ENCODE data around the gene FCGR3A. TPM values are rescaled to one million over a fixed set of nuclear protein-coding genes. Genes with fewer than 3 reads are reported as not detected.
"Not testable (repeated sequence)": the region's sequence is repeated elsewhere in the genome, so short reads cannot be mapped to it uniquely, and the experiment has no call there.

FCGR3A gene
- polyA plus RNA-seq, 1 donor (not counting 4 experiments of a cell fraction or from before 2014, with no cell fraction given) = not detected

GRCh38 chr1:161594269-161594984, 44.8 kb upstream of the FCGR3A start:
- H3K36me3 ChIP-seq (ENCODE audit: control insufficient read depth in 2 of 2, extremely low read depth in 1 of 2, insufficient read depth in 2 of 2, low read length in 2 of 2); H3K9me3 ChIP-seq (ENCODE audit: control insufficient read depth, low read depth, low read length); H2AFZ ChIP-seq (ENCODE audit: control insufficient read depth, low read length); H3K27ac ChIP-seq (ENCODE audit: control insufficient read depth, insufficient read depth, low read length); H3K4me1 ChIP-seq (ENCODE audit: control insufficient read depth, extremely low read depth, insufficient read depth, low read length); H3K79me2 ChIP-seq (ENCODE audit: control insufficient read depth, insufficient read depth, low read length); H3K4me3 ChIP-seq (ENCODE audit: control insufficient read depth in 2 of 3, extremely low read depth in 1 of 3, insufficient read depth in 2 of 3, low read depth in 1 of 3, low read length in 3 of 3); H3K4me2 ChIP-seq (ENCODE audit: control insufficient read depth, extremely low read depth, insufficient read depth, low read depth, low read length); dilution Hi-C loops (cut with MboI; ENCODE audit: extremely low pct_ligation_motif_present, low sequenced_read_pairs); H3K27me3 ChIP-seq (ENCODE audit: control insufficient read depth, extremely low read depth, insufficient read depth, low read length); H4K20me1 ChIP-seq (ENCODE audit: control insufficient read depth, extremely low read depth, insufficient read depth, low read length); H3K9me1 ChIP-seq (ENCODE audit: control insufficient read depth, extremely low read depth, insufficient read depth, low read length); DNase-seq (ENCODE audit: low read depth, low spot score); FAIRE-seq; H3K9ac ChIP-seq (ENCODE audit: control insufficient read depth, extremely low read depth, insufficient read depth, low read length): not testable (repeated sequence)

GRCh38 chr1:161593092-161593755, 43.6 kb upstream of the FCGR3A start:
- H3K9me3 ChIP-seq (ENCODE audit: control insufficient read depth, low read depth, low read length); H3K79me2 ChIP-seq (ENCODE audit: control insufficient read depth, insufficient read depth, low read length); H3K4me3 ChIP-seq (ENCODE audit: control insufficient read depth in 2 of 3, extremely low read depth in 1 of 3, insufficient read depth in 2 of 3, low read depth in 1 of 3, low read length in 3 of 3); H2AFZ ChIP-seq (ENCODE audit: control insufficient read depth, low read length); H3K9me1 ChIP-seq (ENCODE audit: control insufficient read depth, extremely low read depth, insufficient read depth, low read length); DNase-seq (ENCODE audit: low read depth, low spot score); H3K4me1 ChIP-seq (ENCODE audit: control insufficient read depth, extremely low read depth, insufficient read depth, low read length); H3K4me2 ChIP-seq (ENCODE audit: control insufficient read depth, extremely low read depth, insufficient read depth, low read depth, low read length); H3K27me3 ChIP-seq (ENCODE audit: control insufficient read depth, extremely low read depth, insufficient read depth, low read length); H3K9ac ChIP-seq (ENCODE audit: control insufficient read depth, extremely low read depth, insufficient read depth, low read length); H3K27ac ChIP-seq (ENCODE audit: control insufficient read depth, insufficient read depth, low read length); FAIRE-seq; H4K20me1 ChIP-seq (ENCODE audit: control insufficient read depth, extremely low read depth, insufficient read depth, low read length); dilution Hi-C loops (cut with MboI; ENCODE audit: extremely low pct_ligation_motif_present, low sequenced_read_pairs); H3K36me3 ChIP-seq (ENCODE audit: control insufficient read depth in 2 of 2, extremely low read depth in 1 of 2, insufficient read depth in 2 of 2, low read length in 2 of 2): not testable (repeated sequence)

GRCh38 chr1:161592586-161592985, 43.0 kb upstream of the FCGR3A start:
- H3K4me3 ChIP-seq (ENCODE audit: control insufficient read depth in 2 of 3, extremely low read depth in 1 of 3, insufficient read depth in 2 of 3, low read depth in 1 of 3, low read length in 3 of 3); H3K27ac ChIP-seq (ENCODE audit: control insufficient read depth, insufficient read depth, low read length); H3K79me2 ChIP-seq (ENCODE audit: control insufficient read depth, insufficient read depth, low read length); H3K27me3 ChIP-seq (ENCODE audit: control insufficient read depth, extremely low read depth, insufficient read depth, low read length); H3K9me1 ChIP-seq (ENCODE audit: control insufficient read depth, extremely low read depth, insufficient read depth, low read length); H3K9me3 ChIP-seq (ENCODE audit: control insufficient read depth, low read depth, low read length); H2AFZ ChIP-seq (ENCODE audit: control insufficient read depth, low read length); FAIRE-seq; dilution Hi-C loops (cut with MboI; ENCODE audit: extremely low pct_ligation_motif_present, low sequenced_read_pairs); DNase-seq (ENCODE audit: low read depth, low spot score); H4K20me1 ChIP-seq (ENCODE audit: control insufficient read depth, extremely low read depth, insufficient read depth, low read length); H3K4me1 ChIP-seq (ENCODE audit: control insufficient read depth, extremely low read depth, insufficient read depth, low read length); H3K9ac ChIP-seq (ENCODE audit: control insufficient read depth, extremely low read depth, insufficient read depth, low read length); H3K4me2 ChIP-seq (ENCODE audit: control insufficient read depth, extremely low read depth, insufficient read depth, low read depth, low read length); H3K36me3 ChIP-seq (ENCODE audit: control insufficient read depth in 2 of 2, extremely low read depth in 1 of 2, insufficient read depth in 2 of 2, low read length in 2 of 2): not testable (repeated sequence)

GRCh38 chr1:161589920-161590319, 40.3 kb upstream of the FCGR3A start:
- H3K27me3 ChIP-seq (ENCODE audit: control insufficient read depth, extremely low read depth, insufficient read depth, low read length); H3K9me3 ChIP-seq (ENCODE audit: control insufficient read depth, low read depth, low read length); H3K79me2 ChIP-seq (ENCODE audit: control insufficient read depth, insufficient read depth, low read length); H3K4me1 ChIP-seq (ENCODE audit: control insufficient read depth, extremely low read depth, insufficient read depth, low read length); H3K9me1 ChIP-seq (ENCODE audit: control insufficient read depth, extremely low read depth, insufficient read depth, low read length); DNase-seq (ENCODE audit: low read depth, low spot score); H3K9ac ChIP-seq (ENCODE audit: control insufficient read depth, extremely low read depth, insufficient read depth, low read length); H2AFZ ChIP-seq (ENCODE audit: control insufficient read depth, low read length); H3K4me2 ChIP-seq (ENCODE audit: control insufficient read depth, extremely low read depth, insufficient read depth, low read depth, low read length); H3K36me3 ChIP-seq (ENCODE audit: control insufficient read depth in 2 of 2, extremely low read depth in 1 of 2, insufficient read depth in 2 of 2, low read length in 2 of 2); dilution Hi-C loops (cut with MboI; ENCODE audit: extremely low pct_ligation_motif_present, low sequenced_read_pairs); FAIRE-seq; H3K27ac ChIP-seq (ENCODE audit: control insufficient read depth, insufficient read depth, low read length); H3K4me3 ChIP-seq (ENCODE audit: control insufficient read depth in 2 of 3, extremely low read depth in 1 of 3, insufficient read depth in 2 of 3, low read depth in 1 of 3, low read length in 3 of 3); H4K20me1 ChIP-seq (ENCODE audit: control insufficient read depth, extremely low read depth, insufficient read depth, low read length): not testable (repeated sequence)

- H3K4me3 ChIP-seq (ENCODE audit: control insufficient read depth in 2 of 3, extremely low read depth in 1 of 3, insufficient read depth in 2 of 3, low read depth in 1 of 3, low read length in 3 of 3); H4K20me1 ChIP-seq (ENCODE audit: control insufficient read depth, extremely low read depth, insufficient read depth, low read length); H3K9me3 ChIP-seq (ENCODE audit: control insufficient read depth, low read depth, low read length); H3K9ac ChIP-seq (ENCODE audit: control insufficient read depth, extremely low read depth, insufficient read depth, low read length); H3K4me1 ChIP-seq (ENCODE audit: control insufficient read depth, extremely low read depth, insufficient read depth, low read length); H3K36me3 ChIP-seq (ENCODE audit: control insufficient read depth in 2 of 2, extremely low read depth in 1 of 2, insufficient read depth in 2 of 2, low read length in 2 of 2); H3K4me2 ChIP-seq (ENCODE audit: control insufficient read depth, extremely low read depth, insufficient read depth, low read depth, low read length); H3K79me2 ChIP-seq (ENCODE audit: control insufficient read depth, insufficient read depth, low read length); H3K27ac ChIP-seq (ENCODE audit: control insufficient read depth, insufficient read depth, low read length); H2AFZ ChIP-seq (ENCODE audit: control insufficient read depth, low read length); FAIRE-seq; DNase-seq (ENCODE audit: low read depth, low spot score); H3K27me3 ChIP-seq (ENCODE audit: control insufficient read depth, extremely low read depth, insufficient read depth, low read length); H3K9me1 ChIP-seq (ENCODE audit: control insufficient read depth, extremely low read depth, insufficient read depth, low read length); dilution Hi-C loops (cut with MboI; ENCODE audit: extremely low pct_ligation_motif_present, low sequenced_read_pairs): not testable (repeated sequence)
These were observed 39.7 kb upstream of the FCGR3A start for GRCh38 chr1:161589365-161589764.

Data from keratinocyte (primary cell).